PC-9 (cell line): ENCODE results near the gene HNRNPM. TPM values are rescaled to one million over a fixed set of nuclear protein-coding genes. Genes with fewer than 3 reads are reported as not detected.

Experiments
- BruUV-seq: library from RNA; stranded (reverse); fragments of 400-500 nt; replicated peaks from 2 replicates; lab custom pipeline; 2021; lab: Mats Ljungman, UMichigan
- CTCF ChIA-PET: fragments of 300-600 bp; sonication (Branson Sonifier 250); formaldehyde crosslinking; loops from one replicate; lab custom pipeline; 2022; ENCODE audit warnings: antibody characterized with exemption; lab: Charles Lee
- POLR2A ChIA-PET: fragments of 300-600 bp; sonication (Branson Sonifier 250); formaldehyde crosslinking; loops from one replicate; lab custom pipeline; 2022; ENCODE audit warnings: antibody characterized with exemption; ENCODE audit not compliant: unreplicated experiment; lab: Charles Lee
- DNase-seq, 2 experiments: peaks; one replicate each; pipeline versions ENCODE4 v3.0.0 to v3.0.0-alpha.2; 2015 to 2022; ENCODE audit warnings: mixed read lengths in 1 of 2
- H2AFZ ChIP-seq: fragments of 200-600 bp; sonication (generic); 2 replicates; pipeline ENCODE4 v1.8.1; 2017; ENCODE audit warnings: antibody characterized with exemption
- H3F3A ChIP-seq: fragments of 200-600 bp; sonication (generic); 2 replicates; pipeline ENCODE4 v1.8.1; 2017; ENCODE audit warnings: antibody characterized with exemption, mild to moderate bottlenecking, low read depth; ENCODE audit not compliant: insufficient read depth
- H3K27ac ChIP-seq: fragments of 200-600 bp; sonication (generic); 2 replicates; pipeline ENCODE4 v1.6.1; 2016; ENCODE audit warnings: mixed run types
- H3K27me3 ChIP-seq: fragments of 200-600 bp; sonication (generic); 2 replicates; pipeline ENCODE4 v1.6.1; 2016; ENCODE audit warnings: low read depth, mixed run types; ENCODE audit not compliant: insufficient read depth
- H3K36me3 ChIP-seq: fragments of 200-600 bp; sonication (generic); 2 replicates; pipeline ENCODE4 v1.6.1; 2016; ENCODE audit warnings: low read depth, mixed run types
- H3K4me1 ChIP-seq: fragments of 200-600 bp; sonication (generic); replicated peaks from 2 replicates; pipeline ENCODE4 v1.6.1; 2016; ENCODE audit warnings: mixed run types; ENCODE audit not compliant: insufficient read depth
- H3K4me2 ChIP-seq: fragments of 200-600 bp; sonication (generic); 2 replicates; pipeline ENCODE4 v1.6.1; 2017; ENCODE audit warnings: mixed run types
- H3K4me3 ChIP-seq: fragments of 200-600 bp; sonication (generic); 2 replicates; pipeline ENCODE4 v1.6.1; 2016; ENCODE audit warnings: mixed run types
- H3K79me2 ChIP-seq: fragments of 200-600 bp; sonication (generic); 2 replicates; pipeline ENCODE4 v1.6.1; 2017; ENCODE audit warnings: low read depth, mixed run types
- H3K9me2 ChIP-seq: fragments of 200-600 bp; sonication (generic); 2 replicates; pipeline ENCODE4 v1.8.1; 2017; ENCODE audit warnings: mild to moderate bottlenecking; ENCODE audit not compliant: insufficient read depth
- H3K9me3 ChIP-seq: fragments of 200-600 bp; sonication (generic); 2 replicates; pipeline ENCODE4 v1.8.1; 2016; ENCODE audit warnings: low read depth; ENCODE audit not compliant: insufficient read depth
- H4K20me1 ChIP-seq: fragments of 200-600 bp; sonication (generic); 2 replicates; pipeline ENCODE4 v1.8.1; 2017; ENCODE audit not compliant: insufficient read depth
- EZH2 ChIP-seq: fragments of 200-600 bp; sonication (generic); IDR thresholded peaks from 2 replicates; pipeline ENCODE4 v1.8.0; 2017; ENCODE audit warnings: antibody characterized with exemption, low read depth
- intact Hi-C: fragments of 100-400 bp; cut with micrococcal nuclease; formaldehyde crosslinking; loops from one replicate; pipeline ENCODE4 v1.10.0; 2022; ENCODE audit not compliant: unreplicated experiment
- total RNA-seq: library from RNA; stranded (reverse); gene quantifications from 2 replicates; pipeline ENCODE4 v1.2.3, GENCODE V29; 2021
- TF ChIP-seq, protein P1 (sequence below): fragments of 200-600 bp; sonication (generic); conservative IDR thresholded peaks from 2 replicates; pipeline ENCODE4 v1.6.1; 2017; ENCODE audit warnings: mixed run types, antibody characterized with exemption, mild to moderate bottlenecking, moderate library complexity

Gene HNRNPM
- total RNA-seq, 1 experiment from 2014 or later: 239 TPM

DNA sequence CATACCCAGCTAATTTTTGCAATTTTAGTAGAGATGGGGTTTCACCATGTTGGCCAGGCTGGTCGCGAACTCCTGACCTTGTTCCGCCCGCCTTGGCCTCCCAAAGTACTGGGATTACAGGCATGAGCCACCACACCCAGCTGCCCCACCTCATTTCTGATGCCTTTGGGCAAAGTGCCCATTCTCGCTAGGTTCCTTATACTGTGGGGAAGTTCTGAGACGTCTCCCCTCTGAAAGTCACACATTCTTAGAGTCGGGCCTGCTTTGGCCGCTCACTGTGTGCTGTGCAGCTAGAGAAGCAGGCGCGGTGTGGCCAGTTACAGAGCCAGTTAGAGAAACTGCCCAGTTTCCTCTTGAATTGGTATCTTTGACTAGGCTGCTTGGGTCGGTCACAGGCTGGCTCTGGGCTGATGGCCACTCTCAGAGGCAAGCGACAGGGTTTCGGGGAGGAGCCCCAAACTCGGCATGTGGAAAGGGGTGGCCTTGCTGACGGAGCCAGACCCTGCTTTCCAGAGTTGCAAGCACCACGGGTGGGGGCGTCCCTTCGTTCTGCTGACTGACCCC is 39.6 kb downstream of the HNRNPM start:
- BruUV-seq: no TSS peak
- Histone ChIP-seq H3K4me1 (peaks cover 16% of the 10 kb centered on the region), H3K79me2 (peaks cover 50% of the 10 kb centered on the region), H3K27me3 (no peaks in the 10 kb centered on the region), H3K9me2 (no peaks in the 10 kb centered on the region), H3K4me3 (no peak overlapping the region), H3K4me2 (no peak overlapping the region), H3K36me3 (peaks cover 33% of the 10 kb centered on the region), H2AFZ (no peak overlapping the region), H4K20me1 (peaks cover 79% of the 10 kb centered on the region), H3K27ac (no peak overlapping the region), H3K9me3 (no peaks in the 10 kb centered on the region), H3F3A (peaks cover 51% of the 10 kb centered on the region)
- TF ChIP-seq EZH2: no peak
- TF ChIP-seq, protein P1, sequence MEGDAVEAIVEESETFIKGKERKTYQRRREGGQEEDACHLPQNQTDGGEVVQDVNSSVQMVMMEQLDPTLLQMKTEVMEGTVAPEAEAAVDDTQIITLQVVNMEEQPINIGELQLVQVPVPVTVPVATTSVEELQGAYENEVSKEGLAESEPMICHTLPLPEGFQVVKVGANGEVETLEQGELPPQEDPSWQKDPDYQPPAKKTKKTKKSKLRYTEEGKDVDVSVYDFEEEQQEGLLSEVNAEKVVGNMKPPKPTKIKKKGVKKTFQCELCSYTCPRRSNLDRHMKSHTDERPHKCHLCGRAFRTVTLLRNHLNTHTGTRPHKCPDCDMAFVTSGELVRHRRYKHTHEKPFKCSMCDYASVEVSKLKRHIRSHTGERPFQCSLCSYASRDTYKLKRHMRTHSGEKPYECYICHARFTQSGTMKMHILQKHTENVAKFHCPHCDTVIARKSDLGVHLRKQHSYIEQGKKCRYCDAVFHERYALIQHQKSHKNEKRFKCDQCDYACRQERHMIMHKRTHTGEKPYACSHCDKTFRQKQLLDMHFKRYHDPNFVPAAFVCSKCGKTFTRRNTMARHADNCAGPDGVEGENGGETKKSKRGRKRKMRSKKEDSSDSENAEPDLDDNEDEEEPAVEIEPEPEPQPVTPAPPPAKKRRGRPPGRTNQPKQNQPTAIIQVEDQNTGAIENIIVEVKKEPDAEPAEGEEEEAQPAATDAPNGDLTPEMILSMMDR: no peak
- ChIA-PET CTCF (no interaction called here), POLR2A (no interaction called here)
- intact Hi-C loops: loop anchor here (10.0 kb wide), 1 partner anchor 70 kb away; the partner anchor contains the start of gene MARCHF2
- no peak for DNase-seq

DNA sequence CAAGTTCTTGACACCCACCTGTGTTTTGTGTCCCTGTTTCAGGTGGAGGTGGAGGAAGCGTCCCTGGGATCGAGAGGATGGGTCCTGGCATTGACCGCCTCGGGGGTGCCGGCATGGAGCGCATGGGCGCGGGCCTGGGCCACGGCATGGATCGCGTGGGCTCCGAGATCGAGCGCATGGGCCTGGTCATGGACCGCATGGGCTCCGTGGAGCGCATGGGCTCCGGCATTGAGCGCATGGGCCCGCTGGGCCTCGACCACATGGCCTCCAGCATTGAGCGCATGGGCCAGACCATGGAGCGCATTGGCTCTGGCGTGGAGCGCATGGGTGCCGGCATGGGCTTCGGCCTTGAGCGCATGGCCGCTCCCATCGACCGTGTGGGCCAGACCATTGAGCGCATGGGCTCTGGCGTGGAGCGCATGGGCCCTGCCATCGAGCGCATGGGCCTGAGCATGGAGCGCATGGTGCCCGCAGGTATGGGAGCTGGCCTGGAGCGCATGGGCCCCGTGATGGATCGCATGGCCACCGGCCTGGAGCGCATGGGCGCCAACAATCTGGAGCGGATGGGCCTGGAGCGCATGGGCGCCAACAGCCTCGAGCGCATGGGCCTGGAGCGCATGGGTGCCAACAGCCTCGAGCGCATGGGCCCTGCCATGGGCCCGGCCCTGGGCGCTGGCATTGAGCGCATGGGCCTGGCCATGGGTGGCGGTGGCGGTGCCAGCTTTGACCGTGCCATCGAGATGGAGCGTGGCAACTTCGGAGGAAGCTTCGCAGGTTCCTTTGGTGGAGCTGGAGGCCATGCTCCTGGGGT is 41.0 kb downstream of the HNRNPM start:
- H3K4me1 ChIP-seq: peaks cover 8% of the 10 kb centered on the region
- ChIA-PET POLR2A (no interaction called here), CTCF (no interaction called here)
- peaks cover 33% of the 10 kb centered on the region for H3K36me3 ChIP-seq
- H3K27me3 ChIP-seq: no peaks in the 10 kb centered on the region
- no peak for TF ChIP-seq EZH2
- TF ChIP-seq, protein P1: no peak
- no peak overlapping the region for H3K4me3 ChIP-seq
- peaks cover 44% of the 10 kb centered on the region; the same call in 1 of the 2 replicates for H3F3A ChIP-seq
- no peaks in the 10 kb centered on the region for H3K9me2 ChIP-seq
- intact Hi-C loops: loop anchor here (10.0 kb wide), 1 partner anchor 71 kb away; the partner anchor contains the start of gene MARCHF2
- H3K4me2 ChIP-seq: no peak overlapping the region
- H3K9me3 ChIP-seq: no peaks in the 10 kb centered on the region
- no peak overlapping the region for H2AFZ ChIP-seq
- peaks cover 42% of the 10 kb centered on the region for H3K79me2 ChIP-seq
- H4K20me1 ChIP-seq: peaks cover 77% of the 10 kb centered on the region
- H3K27ac ChIP-seq: no peak overlapping the region
- no peak for DNase-seq
- TSS peak; percentile 29 for BruUV-seq

DNA sequence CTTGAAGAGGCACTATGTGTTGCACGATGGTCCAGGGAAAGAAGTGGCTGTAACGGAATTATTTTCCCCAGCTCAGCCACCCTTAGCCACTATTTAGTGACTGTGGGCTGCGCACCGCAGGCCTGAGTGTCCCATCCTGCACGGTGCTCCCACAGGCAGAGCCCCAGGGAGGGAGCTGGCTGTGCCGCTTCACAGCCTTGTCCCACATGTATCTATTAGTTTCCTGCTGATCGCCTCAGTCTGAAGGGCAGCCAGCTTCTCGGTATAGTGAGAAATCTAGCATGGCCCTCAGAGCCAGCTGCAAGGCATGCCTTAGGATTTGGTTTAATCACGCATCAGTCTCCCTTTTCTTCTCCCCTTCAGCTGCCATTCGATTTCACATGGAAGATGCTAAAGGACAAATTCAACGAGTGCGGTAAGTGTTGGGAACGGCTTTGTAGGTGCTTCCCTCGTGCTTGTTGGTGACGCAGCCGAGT is 41.9 kb downstream of the HNRNPM start:
- POLR2A ChIA-PET: no interaction called here

More for the DNA sequence above, 41.9 kb downstream of the HNRNPM start:
- Histone ChIP-seq H3F3A (peaks cover 36% of the 10 kb centered on the region; the same call in 1 of the 2 replicates), H3K79me2 (peaks cover 33% of the 10 kb centered on the region), H4K20me1 (peaks cover 67% of the 10 kb centered on the region), H3K27ac (no peak overlapping the region), H3K9me3 (no peaks in the 10 kb centered on the region), H3K27me3 (no peaks in the 10 kb centered on the region), H3K4me2 (no peak overlapping the region), H3K4me3 (no peak overlapping the region), H3K36me3 (peaks cover 33% of the 10 kb centered on the region), H2AFZ (no peak overlapping the region), H3K9me2 (no peaks in the 10 kb centered on the region), H3K4me1 (no peaks in the 10 kb centered on the region)
- no TSS peak for BruUV-seq
- DNase-seq: no peak
- CTCF ChIA-PET: interaction anchor here (0.6 kb wide), 1 partner anchor 11 kb away, joined by 13 read pairs; no protein-coding TSS in a partner anchor
- TF ChIP-seq, protein P1: no peak
- TF ChIP-seq EZH2: no peak
- intact Hi-C loops: loop anchor here (10.0 kb wide), 1 partner anchor 72 kb away; the partner anchor contains the start of gene MARCHF2
